KMS-11 (cell line): ENCODE measurements around the gene KAT2A.

Experiments
- H2AFZ ChIP-seq: fragments of 200-600 bp; sonication (generic); 2 replicates; pipeline ENCODE4 v1.6.1; 2016; ENCODE audit warnings: antibody characterized with exemption, mixed run types, low read depth
- H3K27ac ChIP-seq: fragments of 200-600 bp; sonication (generic); 2 replicates; pipeline ENCODE4 v1.6.1; 2016; ENCODE audit warnings: mild to moderate bottlenecking, mixed run types
- H3K27me3 ChIP-seq: fragments of 200-600 bp; sonication (generic); 2 replicates; pipeline ENCODE4 v1.6.1; 2017; ENCODE audit warnings: mild to moderate bottlenecking, low read depth, mixed run types, moderate library complexity; ENCODE audit not compliant: insufficient read depth
- H3K36me3 ChIP-seq: fragments of 200-600 bp; sonication (generic); 2 replicates; pipeline ENCODE4 v1.6.1; 2017; ENCODE audit warnings: mild to moderate bottlenecking, mixed run types; ENCODE audit not compliant: insufficient read depth
- H3K4me1 ChIP-seq: fragments of 200-600 bp; sonication (generic); 2 replicates; pipeline ENCODE4 v1.6.1; 2016; ENCODE audit warnings: mild to moderate bottlenecking, low read depth, mixed run types; ENCODE audit not compliant: poor library complexity, severe bottlenecking
- H3K4me2 ChIP-seq: fragments of 200-600 bp; sonication (generic); 2 replicates; pipeline ENCODE4 v1.7.0; 2016; ENCODE audit warnings: mild to moderate bottlenecking, mixed run types
- H3K4me3 ChIP-seq: fragments of 200-600 bp; sonication (generic); IDR thresholded peaks from 2 replicates; pipeline ENCODE4 v1.6.1; 2017; ENCODE audit warnings: low read depth, low read length, mixed read lengths; ENCODE audit not compliant: insufficient read depth
- H3K79me2 ChIP-seq: fragments of 200-600 bp; sonication (generic); 2 replicates; pipeline ENCODE4 v1.6.1; 2016; ENCODE audit warnings: low read depth, mixed run types; ENCODE audit not compliant: insufficient read depth
- H3K9ac ChIP-seq: fragments of 200-600 bp; sonication (generic); 2 replicates; pipeline ENCODE4 v1.6.1; 2016; ENCODE audit warnings: mild to moderate bottlenecking, mixed run types
- H4K20me1 ChIP-seq: fragments of 200-600 bp; sonication (generic); 2 replicates; pipeline ENCODE4 v1.6.1; 2016; ENCODE audit warnings: mild to moderate bottlenecking, mixed run types; ENCODE audit not compliant: insufficient read depth
- CTCF ChIP-seq: fragments of 200-600 bp; sonication (generic); conservative IDR thresholded peaks from 2 replicates; pipeline ENCODE4 v1.6.1; 2017; ENCODE audit warnings: low read depth, mild to moderate bottlenecking, antibody characterized with exemption, low read length, moderate library complexity, mixed read lengths

Gene KAT2A

GRCh38 chr17:42092939-42093338 is 28.2 kb downstream of the KAT2A start:
- Histone ChIP-seq H3K36me3 (no peaks in the 10 kb centered on the region), H3K27me3 (0 out of 2 replicates have a peak, but pooled peaks cover 3% of the 10 kb centered on the region), H3K79me2 (no peaks in the 10 kb centered on the region), H3K27ac (no peak overlapping the region), H3K4me1 (no peaks in the 10 kb centered on the region), H2AFZ (no peak overlapping the region), H3K4me3 (no peak overlapping the region), H3K9ac (no peak overlapping the region), H4K20me1 (no peaks in the 10 kb centered on the region), H3K4me2 (no peak overlapping the region)
- no peak for TF ChIP-seq CTCF

- H2AFZ ChIP-seq = no peak overlapping the region
- no peak overlapping the region for H3K4me2 ChIP-seq
- H3K4me3 ChIP-seq = no peak overlapping the region
- no peaks in the 10 kb centered on the region for H4K20me1 ChIP-seq
- no peaks in the 10 kb centered on the region for H3K36me3 ChIP-seq
- TF ChIP-seq CTCF = no peak
- no peak overlapping the region for H3K9ac ChIP-seq
- no peaks in the 10 kb centered on the region for H3K79me2 ChIP-seq
- no peaks in the 10 kb centered on the region for H3K27me3 ChIP-seq
- no peak overlapping the region for H3K27ac ChIP-seq
- no peaks in the 10 kb centered on the region for H3K4me1 ChIP-seq
Observed at GRCh38 chr17:42090964-42091790, 30.0 kb downstream of the KAT2A start.

- H3K4me3 ChIP-seq = no peak overlapping the region
- no peaks in the 10 kb centered on the region for H3K36me3 ChIP-seq
- no peaks in the 10 kb centered on the region for H4K20me1 ChIP-seq
- no peak overlapping the region for H3K4me2 ChIP-seq
- H2AFZ ChIP-seq = no peak overlapping the region
- no peaks in the 10 kb centered on the region for H3K27me3 ChIP-seq
- no peak overlapping the region for H3K27ac ChIP-seq
- H3K79me2 ChIP-seq = no peaks in the 10 kb centered on the region
- no peaks in the 10 kb centered on the region for H3K4me1 ChIP-seq
- TF ChIP-seq CTCF = no peak
- H3K9ac ChIP-seq = no peak overlapping the region
Observed at GRCh38 chr17:42088736-42089135, 32.4 kb downstream of the KAT2A start.

- H4K20me1 ChIP-seq = no peaks in the 10 kb centered on the region
- H3K4me2 ChIP-seq = no peak overlapping the region
- no peak overlapping the region for H2AFZ ChIP-seq
- TF ChIP-seq CTCF = no peak
- no peak overlapping the region for H3K27ac ChIP-seq
- H3K4me1 ChIP-seq = no peaks in the 10 kb centered on the region
- no peaks in the 10 kb centered on the region for H3K36me3 ChIP-seq
- no peaks in the 10 kb centered on the region for H3K27me3 ChIP-seq
- H3K9ac ChIP-seq = no peak overlapping the region
- H3K79me2 ChIP-seq = no peaks in the 10 kb centered on the region
- no peak overlapping the region for H3K4me3 ChIP-seq
Observed at GRCh38 chr17:42087736-42088705, 33.1 kb downstream of the KAT2A start.
